ENCODE data around the gene CLCN3. TPM values are rescaled to one million over a fixed set of nuclear protein-coding genes. Genes with fewer than 3 reads are reported as not detected.
A peak's percentile ranks its signal among the peaks of the same experiment; 100 is the strongest.

CLCN3 gene
- total and polyA plus RNA-seq, 10 of the 15 experiments (the other 5 are each of a cell fraction or from before 2014, with no cell fraction given): 4.0 to 22.8 (median 11.8) TPM

DNA sequence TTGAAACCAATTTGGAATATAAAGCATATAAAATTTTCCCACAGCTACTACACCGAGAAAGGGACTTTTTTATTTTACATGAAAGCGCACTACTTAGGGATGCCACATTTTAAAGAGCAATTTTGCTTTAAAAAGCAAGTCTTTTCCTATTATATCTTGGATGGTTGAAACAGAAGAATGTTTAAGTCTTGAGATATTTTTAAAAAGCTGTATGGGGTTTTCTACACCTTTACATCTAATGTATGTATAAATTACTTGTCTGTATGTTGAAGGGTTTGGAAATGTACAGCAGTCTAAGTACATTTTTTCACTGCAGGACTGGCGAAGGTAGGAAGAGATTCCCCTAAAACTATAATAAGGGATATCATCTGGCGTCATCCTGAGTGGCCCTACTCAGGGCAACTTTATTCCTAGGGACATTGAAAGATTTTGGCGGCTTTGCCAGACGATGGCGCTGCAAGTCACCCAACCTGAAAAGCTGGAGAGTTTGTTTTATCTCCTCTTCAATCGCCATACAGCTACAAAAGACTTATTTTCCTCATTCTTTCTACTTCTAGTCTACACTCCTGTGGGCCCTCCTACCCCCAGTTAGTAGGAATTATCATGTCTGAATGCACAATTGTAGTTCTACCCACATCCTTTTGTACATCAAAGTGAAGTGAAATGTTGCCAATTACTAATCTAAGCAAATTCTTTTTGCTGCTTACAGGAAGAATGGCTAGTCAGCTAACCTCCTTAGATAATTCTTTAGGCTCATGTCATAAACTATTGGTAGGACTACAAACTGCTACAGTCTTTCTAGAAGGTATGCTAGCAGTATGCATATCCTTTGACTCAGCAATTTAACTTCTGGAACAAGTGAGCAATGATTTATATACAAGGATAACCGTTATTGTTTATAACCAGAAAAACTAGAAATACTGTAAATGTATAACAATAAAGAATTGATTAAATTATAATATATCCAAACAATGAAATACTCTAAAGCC, 7.2 kb upstream of the CLCN3 start (continued):
- TF ChIP-seq EZH2 (IDR thresholded peaks at IDR 0.05; ENCODE audit: borderline replicate concordance, control insufficient read depth, low read depth, low read length) (no peak), BACH1 (IDR thresholded peaks at IDR 0.05; ENCODE audit: borderline replicate concordance) (no peak), SMC3 (IDR thresholded peaks at IDR 0.05; ENCODE audit: borderline replicate concordance, low read length) (peak; percentile 61; the same call in 1 of the 2 replicates), ZNF274 (IDR thresholded peaks at IDR 0.05; ENCODE audit: insufficient read depth, insufficient read length) (no peak), CHD4 (IDR thresholded peaks at IDR 0.05) (no peak), HDGF (IDR thresholded peaks at IDR 0.05) (no peak), CREB1 (IDR thresholded peaks at IDR 0.05; ENCODE audit: low read depth) (0 out of 2 replicates have a peak, but pooled peaks have one; percentile 31), ZZZ3 (IDR thresholded peaks at IDR 0.05; ENCODE audit: control insufficient read depth, insufficient read length, low read depth) (no peak), KLF5 (IDR thresholded peaks at IDR 0.05; ENCODE audit: partially characterized antibody) (no peak), NR2C2 (IDR thresholded peaks at IDR 0.05; ENCODE audit: borderline replicate concordance, control insufficient read depth, insufficient read length, low read depth) (no peak), YBX1 (IDR thresholded peaks at IDR 0.05) (no peak), PAX5 (IDR thresholded peaks at IDR 0.05; ENCODE audit: borderline replicate concordance, low read depth, low read length) (peak; percentile 77)
- TF ChIP-seq, protein P1, sequence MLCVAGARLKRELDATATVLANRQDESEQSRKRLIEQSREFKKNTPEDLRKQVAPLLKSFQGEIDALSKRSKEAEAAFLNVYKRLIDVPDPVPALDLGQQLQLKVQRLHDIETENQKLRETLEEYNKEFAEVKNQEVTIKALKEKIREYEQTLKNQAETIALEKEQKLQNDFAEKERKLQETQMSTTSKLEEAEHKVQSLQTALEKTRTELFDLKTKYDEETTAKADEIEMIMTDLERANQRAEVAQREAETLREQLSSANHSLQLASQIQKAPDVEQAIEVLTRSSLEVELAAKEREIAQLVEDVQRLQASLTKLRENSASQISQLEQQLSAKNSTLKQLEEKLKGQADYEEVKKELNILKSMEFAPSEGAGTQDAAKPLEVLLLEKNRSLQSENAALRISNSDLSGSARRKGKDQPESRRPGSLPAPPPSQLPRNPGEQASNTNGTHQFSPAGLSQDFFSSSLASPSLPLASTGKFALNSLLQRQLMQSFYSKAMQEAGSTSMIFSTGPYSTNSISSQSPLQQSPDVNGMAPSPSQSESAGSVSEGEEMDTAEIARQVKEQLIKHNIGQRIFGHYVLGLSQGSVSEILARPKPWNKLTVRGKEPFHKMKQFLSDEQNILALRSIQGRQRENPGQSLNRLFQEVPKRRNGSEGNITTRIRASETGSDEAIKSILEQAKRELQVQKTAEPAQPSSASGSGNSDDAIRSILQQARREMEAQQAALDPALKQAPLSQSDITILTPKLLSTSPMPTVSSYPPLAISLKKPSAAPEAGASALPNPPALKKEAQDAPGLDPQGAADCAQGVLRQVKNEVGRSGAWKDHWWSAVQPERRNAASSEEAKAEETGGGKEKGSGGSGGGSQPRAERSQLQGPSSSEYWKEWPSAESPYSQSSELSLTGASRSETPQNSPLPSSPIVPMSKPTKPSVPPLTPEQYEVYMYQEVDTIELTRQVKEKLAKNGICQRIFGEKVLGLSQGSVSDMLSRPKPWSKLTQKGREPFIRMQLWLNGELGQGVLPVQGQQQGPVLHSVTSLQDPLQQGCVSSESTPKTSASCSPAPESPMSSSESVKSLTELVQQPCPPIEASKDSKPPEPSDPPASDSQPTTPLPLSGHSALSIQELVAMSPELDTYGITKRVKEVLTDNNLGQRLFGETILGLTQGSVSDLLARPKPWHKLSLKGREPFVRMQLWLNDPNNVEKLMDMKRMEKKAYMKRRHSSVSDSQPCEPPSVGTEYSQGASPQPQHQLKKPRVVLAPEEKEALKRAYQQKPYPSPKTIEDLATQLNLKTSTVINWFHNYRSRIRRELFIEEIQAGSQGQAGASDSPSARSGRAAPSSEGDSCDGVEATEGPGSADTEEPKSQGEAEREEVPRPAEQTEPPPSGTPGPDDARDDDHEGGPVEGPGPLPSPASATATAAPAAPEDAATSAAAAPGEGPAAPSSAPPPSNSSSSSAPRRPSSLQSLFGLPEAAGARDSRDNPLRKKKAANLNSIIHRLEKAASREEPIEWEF (IDR thresholded peaks at IDR 0.05; ENCODE audit: insufficient replicate concordance, low read depth, low read length): peak; percentile 36
- TF ChIP-seq, protein P2, sequence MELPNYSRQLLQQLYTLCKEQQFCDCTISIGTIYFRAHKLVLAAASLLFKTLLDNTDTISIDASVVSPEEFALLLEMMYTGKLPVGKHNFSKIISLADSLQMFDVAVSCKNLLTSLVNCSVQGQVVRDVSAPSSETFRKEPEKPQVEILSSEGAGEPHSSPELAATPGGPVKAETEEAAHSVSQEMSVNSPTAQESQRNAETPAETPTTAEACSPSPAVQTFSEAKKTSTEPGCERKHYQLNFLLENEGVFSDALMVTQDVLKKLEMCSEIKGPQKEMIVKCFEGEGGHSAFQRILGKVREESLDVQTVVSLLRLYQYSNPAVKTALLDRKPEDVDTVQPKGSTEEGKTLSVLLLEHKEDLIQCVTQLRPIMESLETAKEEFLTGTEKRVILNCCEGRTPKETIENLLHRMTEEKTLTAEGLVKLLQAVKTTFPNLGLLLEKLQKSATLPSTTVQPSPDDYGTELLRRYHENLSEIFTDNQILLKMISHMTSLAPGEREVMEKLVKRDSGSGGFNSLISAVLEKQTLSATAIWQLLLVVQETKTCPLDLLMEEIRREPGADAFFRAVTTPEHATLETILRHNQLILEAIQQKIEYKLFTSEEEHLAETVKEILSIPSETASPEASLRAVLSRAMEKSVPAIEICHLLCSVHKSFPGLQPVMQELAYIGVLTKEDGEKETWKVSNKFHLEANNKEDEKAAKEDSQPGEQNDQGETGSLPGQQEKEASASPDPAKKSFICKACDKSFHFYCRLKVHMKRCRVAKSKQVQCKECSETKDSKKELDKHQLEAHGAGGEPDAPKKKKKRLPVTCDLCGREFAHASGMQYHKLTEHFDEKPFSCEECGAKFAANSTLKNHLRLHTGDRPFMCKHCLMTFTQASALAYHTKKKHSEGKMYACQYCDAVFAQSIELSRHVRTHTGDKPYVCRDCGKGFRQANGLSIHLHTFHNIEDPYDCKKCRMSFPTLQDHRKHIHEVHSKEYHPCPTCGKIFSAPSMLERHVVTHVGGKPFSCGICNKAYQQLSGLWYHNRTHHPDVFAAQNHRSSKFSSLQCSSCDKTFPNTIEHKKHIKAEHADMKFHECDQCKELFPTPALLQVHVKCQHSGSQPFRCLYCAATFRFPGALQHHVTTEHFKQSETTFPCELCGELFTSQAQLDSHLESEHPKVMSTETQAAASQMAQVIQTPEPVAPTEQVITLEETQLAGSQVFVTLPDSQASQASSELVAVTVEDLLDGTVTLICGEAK (IDR thresholded peaks at IDR 0.05; ENCODE audit: borderline replicate concordance): no peak
